NT2/D1 (cell line): ENCODE results near the gene TSPOAP1.

ENCODE experiments used
- SUZ12 ChIP-seq: IDR thresholded peaks from 2 replicates; pipeline ENCODE4 v1.6.1; 2011; ENCODE audit not compliant: insufficient read length, insufficient read depth; ENCODE audit errors: extremely low read depth
- YY1 ChIP-seq: IDR thresholded peaks from 2 replicates; pipeline ENCODE4 v1.6.1; 2011; ENCODE audit not compliant: insufficient read length, insufficient read depth
- ZNF274 ChIP-seq: IDR thresholded peaks from 2 replicates; pipeline ENCODE4 v1.6.1; 2011; ENCODE audit warnings: mild to moderate bottlenecking, low read depth, low read length

- TF ChIP-seq ZNF274 (no peak), YY1 (no peak), SUZ12 (no peak)
These were observed 7.8 kb downstream of the TSPOAP1 start for GRCh38 chr17:58320570-58321323.
